NT2/D1 (cell line): ENCODE measurements around the gene ALPK3.

ENCODE experiments used
- YY1 ChIP-seq: IDR thresholded peaks from 2 replicates; pipeline ENCODE4 v1.6.1; 2011; ENCODE audit not compliant: insufficient read length, insufficient read depth
- ZNF274 ChIP-seq: IDR thresholded peaks from 2 replicates; pipeline ENCODE4 v1.6.1; 2011; ENCODE audit warnings: mild to moderate bottlenecking, low read depth, low read length

DNA sequence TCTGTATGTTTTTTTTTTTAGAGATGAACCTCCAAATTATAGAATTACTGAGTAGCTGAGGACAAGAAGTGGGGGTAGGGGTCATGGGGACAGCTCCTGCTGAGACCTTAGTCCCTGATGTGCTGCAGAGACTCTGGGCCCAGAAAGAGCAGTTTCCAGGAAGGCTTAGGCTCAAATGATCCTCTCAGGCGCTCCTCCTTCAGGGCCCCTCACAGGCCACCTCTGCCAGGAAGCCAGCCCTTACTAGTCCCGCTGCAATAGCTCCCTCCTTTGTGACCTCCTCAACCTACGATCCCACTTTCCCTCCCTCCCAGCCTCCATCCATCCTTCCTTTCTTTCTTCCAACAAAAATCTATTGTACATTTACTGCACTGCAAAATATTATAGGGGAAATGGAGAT, 91.9 kb downstream of the ALPK3 start:
- TF ChIP-seq ZNF274, result no peak
- TF ChIP-seq YY1, result no peak
